Smooth muscle cell (in vitro differentiated cells): ENCODE measurements around the gene WNT4. TPM values are rescaled to one million over a fixed set of nuclear protein-coding genes. Genes with fewer than 3 reads are reported as not detected.

Experiments used
- DNase-seq: peaks from one replicate; lab custom pipeline; 2025; ENCODE audit not compliant: unreplicated experiment; lab: John Stamatoyannopoulos, UW
- H2AFZ ChIP-seq: fragments of 200-600 bp; sonication (generic); 2 replicates; pipeline ENCODE4 v1.6.0; 2016; ENCODE audit warnings: antibody characterized with exemption, low read depth, mild to moderate bottlenecking
- H3F3A ChIP-seq: fragments of 200-600 bp; sonication (generic); 2 replicates; pipeline ENCODE4 v1.6.0; 2017; ENCODE audit warnings: antibody characterized with exemption, low read depth
- H3K27ac ChIP-seq: fragments of 200-600 bp; sonication (generic); 2 replicates; pipeline ENCODE4 v1.5.1; 2016; ENCODE audit warnings: low read depth, mild to moderate bottlenecking
- H3K27me3 ChIP-seq: fragments of 200-600 bp; sonication (generic); 2 replicates; pipeline ENCODE4 v1.6.1; 2016; ENCODE audit warnings: low read depth, mild to moderate bottlenecking
- H3K36me3 ChIP-seq: fragments of 200-600 bp; sonication (generic); 2 replicates; pipeline ENCODE4 v1.5.1; 2016; ENCODE audit warnings: low read depth
- H3K4me1 ChIP-seq: fragments of 200-600 bp; sonication (generic); 2 replicates; pipeline ENCODE4 v1.5.1; 2016; ENCODE audit warnings: low read depth
- H3K4me2 ChIP-seq: fragments of 200-600 bp; sonication (generic); 2 replicates; pipeline ENCODE4 v1.6.0; 2016; ENCODE audit warnings: mild to moderate bottlenecking
- H3K4me3 ChIP-seq: fragments of 200-600 bp; sonication (generic); 2 replicates; pipeline ENCODE4 v1.5.1; 2016; ENCODE audit warnings: mild to moderate bottlenecking
- H3K79me2 ChIP-seq: fragments of 200-600 bp; sonication (generic); 2 replicates; pipeline ENCODE4 v1.6.0; 2016; ENCODE audit warnings: low read depth, mild to moderate bottlenecking
- H3K9ac ChIP-seq: fragments of 200-600 bp; sonication (generic); 2 replicates; pipeline ENCODE4 v1.6.0; 2016; ENCODE audit warnings: low read depth
- H3K9me3 ChIP-seq: fragments of 200-600 bp; sonication (generic); replicated peaks from 2 replicates; pipeline ENCODE4 v1.5.1; 2016; ENCODE audit warnings: low read depth
- H4K20me1 ChIP-seq: fragments of 200-600 bp; sonication (generic); 2 replicates; pipeline ENCODE4 v1.6.0; 2016; ENCODE audit warnings: low read depth
- CTCF ChIP-seq: fragments of 200-600 bp; sonication (generic); IDR thresholded peaks from 2 replicates; pipeline ENCODE4 v1.5.1; 2017; ENCODE audit warnings: borderline replicate concordance, mild to moderate bottlenecking, antibody characterized with exemption; ENCODE audit not compliant: insufficient read depth, poor library complexity, severe bottlenecking
- WGBS: methylation state at CpG from one replicate; pipeline ENCODE4 v1.1.7; 2016; ENCODE audit warnings: low lambda C conversion rate; 5-methylcytosine and 5-hydroxymethylcytosine counted together
- polyA plus RNA-seq: library from polyadenylated mRNA; unstranded; fragments of >200 nt; fragmentation: Nextera tagmentation; extraction: Ambion mirVana; gene quantifications from 2 replicates; pipeline ENCODE4 v1.2.1, GENCODE V29; 2016
- total RNA-seq: library from RNA; depleted of rRNA; stranded (reverse); fragments of >200 nt; gene quantifications from 2 replicates; pipeline ENCODE4 v1.2.3, GENCODE V29; 2014

WNT4 gene
- total and polyA plus RNA-seq, 2 experiments from 2014 or later = 0.18 to 0.55 TPM

GRCh38 chr1:22101995-22102394 is 40.9 kb downstream of the WNT4 start:
- Histone ChIP-seq H3K4me3 (no peak overlapping the region), H4K20me1 (peaks cover 100% of the 10 kb centered on the region), H3K4me1 (no peaks in the 10 kb centered on the region), H3F3A (peaks cover 24% of the 10 kb centered on the region), H3K9me3 (no peaks in the 10 kb centered on the region), H3K4me2 (no peak overlapping the region), H3K79me2 (peaks cover 78% of the 10 kb centered on the region), H3K27me3 (no peaks in the 10 kb centered on the region), H3K27ac (no peak overlapping the region), H3K36me3 (no peaks in the 10 kb centered on the region), H3K9ac (no peak overlapping the region), H2AFZ (no peak overlapping the region)
- no peak for DNase-seq
- no peak for TF ChIP-seq CTCF
- 94% methylated on average over 8 of the region's 8 CpGs for WGBS

- H3K4me3 ChIP-seq = no peak overlapping the region
- no peak for DNase-seq
- no peaks in the 10 kb centered on the region for H3K36me3 ChIP-seq
- no peak overlapping the region for H3K27ac ChIP-seq
- H3K79me2 ChIP-seq = peaks cover 84% of the 10 kb centered on the region
- WGBS = 96% methylated on average over 1 of the region's 1 CpG
- H3K9ac ChIP-seq = no peak overlapping the region
- peaks cover 100% of the 10 kb centered on the region for H4K20me1 ChIP-seq
- H3K9me3 ChIP-seq = no peaks in the 10 kb centered on the region
- no peak overlapping the region for H3K4me2 ChIP-seq
- no peak overlapping the region for H2AFZ ChIP-seq
- peaks cover 24% of the 10 kb centered on the region for H3F3A ChIP-seq
- no peaks in the 10 kb centered on the region for H3K4me1 ChIP-seq
- H3K27me3 ChIP-seq = no peaks in the 10 kb centered on the region
- TF ChIP-seq CTCF = no peak
These were observed 41.7 kb downstream of the WNT4 start for GRCh38 chr1:22101199-22101598.

GRCh38 chr1:22100168-22100567 is 42.7 kb downstream of the WNT4 start:
- 91% methylated on average over 3 of the region's 3 CpGs for WGBS
- no peak for DNase-seq
- Histone ChIP-seq H2AFZ (no peak overlapping the region), H4K20me1 (peaks cover 100% of the 10 kb centered on the region), H3K27me3 (no peaks in the 10 kb centered on the region), H3K79me2 (peaks cover 84% of the 10 kb centered on the region), H3K36me3 (no peaks in the 10 kb centered on the region), H3K4me2 (no peak overlapping the region), H3K9me3 (no peaks in the 10 kb centered on the region), H3K4me1 (no peaks in the 10 kb centered on the region), H3K9ac (no peak overlapping the region), H3K4me3 (no peak overlapping the region), H3K27ac (no peak overlapping the region), H3F3A (peaks cover 22% of the 10 kb centered on the region)
- no peak for TF ChIP-seq CTCF

- H3K27ac ChIP-seq = no peak overlapping the region
- H3K27me3 ChIP-seq = no peaks in the 10 kb centered on the region
- no peaks in the 10 kb centered on the region for H3K4me1 ChIP-seq
- WGBS = 92% methylated on average over 10 of the region's 10 CpGs
- no peak overlapping the region for H3K9ac ChIP-seq
- peaks cover 85% of the 10 kb centered on the region for H3K79me2 ChIP-seq
- H3K4me2 ChIP-seq = no peak overlapping the region
- H4K20me1 ChIP-seq = peaks cover 98% of the 10 kb centered on the region
- DNase-seq = no peak
- no peak overlapping the region for H2AFZ ChIP-seq
- TF ChIP-seq CTCF = no peak
- peaks cover 13% of the 10 kb centered on the region for H3F3A ChIP-seq
- no peaks in the 10 kb centered on the region for H3K9me3 ChIP-seq
- no peaks in the 10 kb centered on the region for H3K36me3 ChIP-seq
- no peak overlapping the region for H3K4me3 ChIP-seq
These were observed 44.1 kb downstream of the WNT4 start for GRCh38 chr1:22098752-22099151.
